ENCODE results near the gene PITPNC1.

DNA sequence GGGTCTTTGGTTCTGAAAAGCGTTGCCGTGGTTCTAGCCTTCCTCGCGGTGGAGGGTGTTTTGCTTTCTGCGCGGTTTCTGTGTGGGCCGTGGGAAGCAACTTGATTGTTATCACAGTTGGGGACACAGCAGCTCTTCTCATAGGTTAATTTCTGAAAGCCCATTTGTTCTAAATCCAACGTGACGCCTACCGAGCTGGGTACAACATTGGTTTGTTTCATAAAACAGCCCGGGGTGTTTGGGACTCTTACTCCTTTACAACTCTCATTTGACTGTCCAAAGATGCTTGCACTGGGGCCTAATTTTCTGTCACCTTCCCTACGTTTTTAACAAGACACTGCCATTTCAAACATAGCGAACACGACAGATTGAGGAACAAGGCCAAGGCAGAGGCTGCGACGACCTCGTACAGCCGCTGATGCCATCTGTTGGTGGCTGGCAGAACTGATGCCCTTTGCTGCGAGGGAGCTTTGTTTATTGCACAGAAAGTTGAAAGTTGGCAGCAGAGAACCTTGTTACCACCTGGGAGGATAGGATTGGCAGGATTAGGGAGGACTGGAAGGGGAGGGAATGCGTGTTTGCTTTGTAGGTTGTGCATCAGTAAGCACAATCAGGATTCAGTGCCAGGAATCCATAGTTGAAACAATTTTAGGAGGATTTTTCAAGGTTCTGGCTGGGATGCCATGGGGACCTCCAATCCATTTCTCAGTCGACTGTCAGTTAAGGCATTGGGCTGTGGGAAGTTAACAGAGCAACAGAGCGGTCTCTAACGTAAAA, 98.3 kb downstream of the PITPNC1 start:
- TF ChIP-seq, protein P1, sequence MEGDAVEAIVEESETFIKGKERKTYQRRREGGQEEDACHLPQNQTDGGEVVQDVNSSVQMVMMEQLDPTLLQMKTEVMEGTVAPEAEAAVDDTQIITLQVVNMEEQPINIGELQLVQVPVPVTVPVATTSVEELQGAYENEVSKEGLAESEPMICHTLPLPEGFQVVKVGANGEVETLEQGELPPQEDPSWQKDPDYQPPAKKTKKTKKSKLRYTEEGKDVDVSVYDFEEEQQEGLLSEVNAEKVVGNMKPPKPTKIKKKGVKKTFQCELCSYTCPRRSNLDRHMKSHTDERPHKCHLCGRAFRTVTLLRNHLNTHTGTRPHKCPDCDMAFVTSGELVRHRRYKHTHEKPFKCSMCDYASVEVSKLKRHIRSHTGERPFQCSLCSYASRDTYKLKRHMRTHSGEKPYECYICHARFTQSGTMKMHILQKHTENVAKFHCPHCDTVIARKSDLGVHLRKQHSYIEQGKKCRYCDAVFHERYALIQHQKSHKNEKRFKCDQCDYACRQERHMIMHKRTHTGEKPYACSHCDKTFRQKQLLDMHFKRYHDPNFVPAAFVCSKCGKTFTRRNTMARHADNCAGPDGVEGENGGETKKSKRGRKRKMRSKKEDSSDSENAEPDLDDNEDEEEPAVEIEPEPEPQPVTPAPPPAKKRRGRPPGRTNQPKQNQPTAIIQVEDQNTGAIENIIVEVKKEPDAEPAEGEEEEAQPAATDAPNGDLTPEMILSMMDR (IDR thresholded peaks at IDR 0.05) = peak; percentile 80 to 96 (median 92)
- TF ChIP-seq POLR2A (IDR thresholded peaks at IDR 0.05) = no peak

Measured in adrenal gland (tissue), 5 donors.